Mesothelial cell of epicardium (in vitro differentiated cells): ENCODE results near the gene CXCL12. TPM values are rescaled to one million over a fixed set of nuclear protein-coding genes. Genes with fewer than 3 reads are reported as not detected.

Experiments
- DNase-seq, 2 experiments: peaks; one replicate each; pipeline ENCODE4 v3.0.0; 2021; ENCODE audit warnings: low spot score in 2 of 2; ENCODE audit not compliant: unreplicated experiment in 2 of 2
- H3K27ac Mint-ChIP-seq: 2 replicates; pipeline ENCODE4 v1.8.0; 2021; ENCODE audit warnings: mixed read lengths
- H3K27me3 Mint-ChIP-seq: 2 replicates; pipeline ENCODE4 v1.8.0; 2021; ENCODE audit warnings: low read depth, mixed read lengths
- H3K36me3 Mint-ChIP-seq: 2 replicates; pipeline ENCODE4 v1.8.0; 2021; ENCODE audit warnings: mixed read lengths
- H3K4me1 Mint-ChIP-seq: 2 replicates; pipeline ENCODE4 v1.8.0; 2021; ENCODE audit warnings: mixed read lengths
- H3K4me3 Mint-ChIP-seq: 2 replicates; pipeline ENCODE4 v1.8.0; 2021; ENCODE audit warnings: mild to moderate bottlenecking, moderate library complexity, mixed read lengths
- H3K9me3 Mint-ChIP-seq: 2 replicates; pipeline ENCODE4 v1.8.0; 2021; ENCODE audit warnings: mixed read lengths
- CTCF ChIP-seq: fragments of 200-600 bp; sonication (generic); IDR thresholded peaks from one replicate; pipeline ENCODE4 v1.5.0; 2021; ENCODE audit warnings: antibody characterized with exemption; ENCODE audit not compliant: unreplicated experiment
- total RNA-seq: library from RNA; stranded (reverse); gene quantifications from 3 replicates; pipeline ENCODE4 v1.2.1, GENCODE V29; 2021

Gene CXCL12
- total RNA-seq, 1 donor from 2014 or later = 45.8 TPM

- H3K4me3 Mint-ChIP-seq = no peak overlapping the region
- H3K4me1 Mint-ChIP-seq = no peaks in the 10 kb centered on the region
- H3K27ac Mint-ChIP-seq = no peak overlapping the region
- H3K36me3 Mint-ChIP-seq = no peaks in the 10 kb centered on the region
- TF ChIP-seq CTCF = no peak
- DNase-seq = no peak
- peaks cover 12% of the 10 kb centered on the region for H3K27me3 Mint-ChIP-seq
- H3K9me3 Mint-ChIP-seq = peaks cover 14% of the 10 kb centered on the region
These were observed 40.1 kb upstream of the CXCL12 start for GRCh38 chr10:44424957-44425356.

GRCh38 chr10:44424298-44424697 is 39.4 kb upstream of the CXCL12 start:
- peaks cover 7% of the 10 kb centered on the region for H3K9me3 Mint-ChIP-seq
- H3K36me3 Mint-ChIP-seq = no peaks in the 10 kb centered on the region
- no peak overlapping the region for H3K27ac Mint-ChIP-seq
- H3K4me3 Mint-ChIP-seq = no peak overlapping the region
- H3K4me1 Mint-ChIP-seq = no peaks in the 10 kb centered on the region
- TF ChIP-seq CTCF = no peak
- peaks cover 12% of the 10 kb centered on the region for H3K27me3 Mint-ChIP-seq
- DNase-seq = no peak

- no peak for DNase-seq
- TF ChIP-seq CTCF = no peak
- Mint-ChIP-seq H3K27me3 (peaks cover 12% of the 10 kb centered on the region), H3K27ac (no peak overlapping the region), H3K36me3 (no peaks in the 10 kb centered on the region), H3K4me3 (no peak overlapping the region), H3K4me1 (no peaks in the 10 kb centered on the region), H3K9me3 (no peaks in the 10 kb centered on the region)
These were observed 37.7 kb upstream of the CXCL12 start for GRCh38 chr10:44422570-44423101.

- no peak for TF ChIP-seq CTCF
- Mint-ChIP-seq H3K4me1 (no peaks in the 10 kb centered on the region), H3K36me3 (no peaks in the 10 kb centered on the region), H3K9me3 (no peaks in the 10 kb centered on the region), H3K27me3 (peaks cover 17% of the 10 kb centered on the region), H3K27ac (no peak overlapping the region), H3K4me3 (no peak overlapping the region)
- no peak for DNase-seq
These were observed 37.3 kb upstream of the CXCL12 start for GRCh38 chr10:44422153-44422552.

- H3K36me3 Mint-ChIP-seq = no peaks in the 10 kb centered on the region
These were observed 35.1 kb upstream of the CXCL12 start for GRCh38 chr10:44419790-44420549.

More at GRCh38 chr10:44419790-44420549, 35.1 kb upstream of the CXCL12 start:
- no peak for TF ChIP-seq CTCF
- Mint-ChIP-seq H3K4me1 (no peaks in the 10 kb centered on the region), H3K27ac (no peak overlapping the region), H3K9me3 (peaks cover 7% of the 10 kb centered on the region), H3K27me3 (peaks cover 18% of the 10 kb centered on the region), H3K4me3 (no peak overlapping the region)
- DNase-seq = no peak
